HG03520 (cell line): ENCODE data around the gene SERPING1.
"Not testable (repeated sequence)": the region's sequence is repeated elsewhere in the genome, so short reads cannot be mapped to it uniquely, and the experiment has no call there.

Source experiments
- ATAC-seq: cut with Tn5 transposase; IDR thresholded peaks from one replicate; pipeline ENCODE4 v1.9.1; 2021; ENCODE audit warnings: mild to moderate bottlenecking, moderate library complexity; ENCODE audit not compliant: unreplicated experiment

SERPING1 gene

GRCh38 chr11:57651408-57651807 lies 53.9 kb downstream of the SERPING1 start:
- ATAC-seq: no peak

GRCh38 chr11:57652230-57652629 lies 54.7 kb downstream of the SERPING1 start:
- ATAC-seq: not testable (repeated sequence)

- ATAC-seq: no peak
Observed at GRCh38 chr11:57652662-57653061, 55.2 kb downstream of the SERPING1 start.

- ATAC-seq: no peak
Observed at GRCh38 chr11:57653163-57653562, 55.7 kb downstream of the SERPING1 start.

DNA sequence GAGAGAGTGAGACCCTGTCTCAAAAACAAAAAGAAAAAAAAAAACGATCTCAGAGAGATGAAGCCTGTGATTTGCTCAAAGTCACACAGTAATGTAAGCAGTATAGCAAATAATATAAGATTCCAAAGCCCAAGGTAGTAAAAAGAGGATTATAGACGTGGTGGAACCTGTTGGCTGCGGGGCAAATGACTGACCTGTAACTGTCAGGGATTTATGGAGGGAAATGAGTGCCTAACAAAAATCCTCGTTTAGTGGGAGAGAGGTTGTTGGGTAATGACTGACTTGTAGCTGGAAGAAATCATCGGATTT lies 59.4 kb downstream of the SERPING1 start:
- no peak for ATAC-seq

DNA sequence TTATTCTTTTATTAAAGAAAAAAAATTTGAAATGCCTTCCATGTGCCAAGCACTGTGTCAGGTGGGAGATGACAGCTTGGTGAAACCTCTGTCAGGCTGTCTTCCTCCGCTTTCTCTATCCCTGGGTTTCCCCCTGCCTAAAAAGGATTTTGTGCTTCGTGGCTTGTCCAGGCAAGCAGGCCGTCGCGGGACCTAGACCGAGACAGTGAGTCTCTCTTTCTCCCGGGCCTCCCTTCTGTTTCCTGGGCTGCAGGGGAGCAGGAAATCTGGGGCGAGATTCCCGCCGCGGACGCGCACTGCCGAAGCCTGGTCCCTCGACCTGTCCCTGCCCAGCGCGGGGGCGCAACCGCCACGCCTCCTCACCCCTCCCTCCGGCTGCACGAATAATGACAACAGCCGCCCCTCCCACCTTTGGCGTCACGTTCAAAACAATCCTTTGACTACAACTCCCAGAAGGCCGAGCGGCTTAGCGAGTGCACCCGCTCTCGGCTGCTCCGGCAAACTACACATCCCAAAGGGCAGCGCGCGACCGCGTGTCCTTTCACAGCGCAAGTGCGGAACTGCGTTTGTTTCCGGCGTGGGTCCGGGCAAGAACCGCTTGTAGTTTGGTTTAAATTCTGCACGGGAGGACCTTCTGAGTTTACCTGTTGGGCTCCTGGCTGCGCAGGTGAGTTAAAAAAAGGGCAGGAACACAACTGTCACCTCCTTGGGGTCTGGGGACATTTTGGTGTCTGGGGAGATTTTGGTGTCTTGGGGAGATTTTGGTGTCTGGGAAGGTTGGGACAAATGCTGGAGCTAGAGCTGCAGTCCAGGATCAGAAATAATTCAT lies 59.9 kb downstream of the SERPING1 start, which contains the start of gene CLP1:
TSS of gene CLP1 (plus strand) at position 569 of the 829 bp plus-strand sequence. CDS start 1,715 bp downstream, outside the sequence.
- peak; percentile 99 for ATAC-seq

GRCh38 chr11:57658023-57658361 lies 60.5 kb downstream of the SERPING1 start:
- no peak for ATAC-seq

- no peak for ATAC-seq
Observed at GRCh38 chr11:57659669-57660068, 62.2 kb downstream of the SERPING1 start.

GRCh38 chr11:57662893-57663292 lies 65.4 kb downstream of the SERPING1 start:
- ATAC-seq: no peak

DNA sequence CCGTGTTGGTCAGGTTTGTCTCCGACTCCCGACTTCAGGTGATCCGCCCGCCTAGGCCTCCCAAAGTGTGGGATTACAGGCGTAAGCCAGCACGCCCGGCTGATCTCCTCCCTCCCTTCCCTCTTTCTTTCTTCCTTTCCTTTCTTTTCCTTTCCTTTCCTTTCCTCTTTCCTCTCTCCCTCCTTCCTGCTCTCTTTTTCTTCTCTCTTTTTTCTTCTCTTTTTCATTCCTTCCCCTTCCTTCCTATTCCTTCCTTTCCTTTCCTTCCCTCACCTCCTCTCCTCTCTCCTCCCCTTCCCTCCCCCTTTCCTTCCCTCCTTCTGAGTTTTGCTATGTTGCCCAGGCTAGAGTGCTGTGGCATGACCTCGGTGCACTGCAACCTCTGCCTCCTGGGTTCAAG lies 66.5 kb downstream of the SERPING1 start:
- ATAC-seq: no peak
